Astrocyte of the spinal cord (primary cell): ENCODE data around the gene OSBPL5.

Source experiments
- DNase-seq: peaks from one replicate; pipeline ENCODE4 v3.0.0; 2011; ENCODE audit warnings: low read depth, low spot score
- H3K4me3 ChIP-seq: 2 replicates; pipeline ENCODE4 v1.5.1; 2011; ENCODE audit warnings: low read depth, mild to moderate bottlenecking, low read length, moderate library complexity
- CTCF ChIP-seq: IDR thresholded peaks from 2 replicates; pipeline ENCODE4 v1.5.1; 2012; ENCODE audit warnings: low read depth, mild to moderate bottlenecking, low read length, inconsistent platforms
- in situ Hi-C: cut with HindIII; loops from 2 replicates; pipeline ENCODE4 v1.10.0; 2017; ENCODE audit warnings: low sequenced_read_pairs

The OSBPL5 gene

GRCh38 chr11:3134218-3134621 is 30.9 kb downstream of the OSBPL5 start:
- DNase-seq, result no peak
- TF ChIP-seq CTCF, result no peak
- in situ Hi-C loops, result no loop called here
- no peak overlapping the region for H3K4me3 ChIP-seq

- no peak for TF ChIP-seq CTCF
- no peak for DNase-seq
- in situ Hi-C loops, result no loop called here
- no peak overlapping the region for H3K4me3 ChIP-seq
Observed at GRCh38 chr11:3133261-3134217, 31.6 kb downstream of the OSBPL5 start.

- in situ Hi-C loops, result no loop called here
- no peak for DNase-seq
- no peak for TF ChIP-seq CTCF
Observed at GRCh38 chr11:3132831-3133260, 32.3 kb downstream of the OSBPL5 start.

GRCh38 chr11:3132271-3132781 is 32.8 kb downstream of the OSBPL5 start:
- in situ Hi-C loops, result no loop called here
- DNase-seq, result no peak
- no peak overlapping the region for H3K4me3 ChIP-seq
- no peak for TF ChIP-seq CTCF

More at GRCh38 chr11:3132831-3133260, 32.3 kb downstream of the OSBPL5 start:
- no peak overlapping the region for H3K4me3 ChIP-seq

- no peak overlapping the region for H3K4me3 ChIP-seq
- TF ChIP-seq CTCF, result no peak
- in situ Hi-C loops, result no loop called here
- DNase-seq, result no peak
Observed at GRCh38 chr11:3131330-3131941, 33.7 kb downstream of the OSBPL5 start.

- no peak overlapping the region for H3K4me3 ChIP-seq
- in situ Hi-C loops, result no loop called here
- no peak for DNase-seq
- no peak for TF ChIP-seq CTCF
Observed at GRCh38 chr11:3130269-3131071, 34.6 kb downstream of the OSBPL5 start.
